Amygdala (tissue), 56 donors: ENCODE data around the gene TSPAN8.
"Not testable (repeated sequence)": the region's sequence is repeated elsewhere in the genome, so short reads cannot be mapped to it uniquely, and the experiment has no call there.

Experiments
- DNase-seq, 56 donors: peaks; one replicate each; lab custom pipeline; 2025; lab: John Stamatoyannopoulos, UW

TSPAN8 gene

GRCh38 chr12:71164568-71165197 lies 6.9 kb upstream of the TSPAN8 start:
- no peak for DNase-seq

- no peak for DNase-seq
These were observed 6.4 kb upstream of the TSPAN8 start for GRCh38 chr12:71164166-71164565.

- DNase-seq, result peak in 1 of 56 donors; percentile 0
These were observed 5.3 kb upstream of the TSPAN8 start for GRCh38 chr12:71162832-71163763.

- DNase-seq, result no peak
These were observed 3.8 kb upstream of the TSPAN8 start for GRCh38 chr12:71161591-71161990.

- no peak for DNase-seq
These were observed 2.8 kb upstream of the TSPAN8 start for GRCh38 chr12:71160585-71160984.

GRCh38 chr12:71159878-71160277 lies 2.1 kb upstream of the TSPAN8 start:
- DNase-seq, result no peak

GRCh38 chr12:71159264-71159663 lies 1.5 kb upstream of the TSPAN8 start:
- DNase-seq, result no peak

- DNase-seq, result no peak
These were observed 623 bp upstream of the TSPAN8 start for GRCh38 chr12:71158361-71158882.

GRCh38 chr12:71155225-71155624 lies 2.6 kb downstream of the TSPAN8 start:
- DNase-seq, result no peak

- DNase-seq, result no peak
These were observed 4.9 kb downstream of the TSPAN8 start for GRCh38 chr12:71152851-71153250.

GRCh38 chr12:71150041-71150440 lies 7.8 kb downstream of the TSPAN8 start:
- not testable (repeated sequence) for DNase-seq

- DNase-seq, result no peak
These were observed 13.1 kb downstream of the TSPAN8 start for GRCh38 chr12:71144682-71145081.

- no peak for DNase-seq
These were observed 14.8 kb downstream of the TSPAN8 start for GRCh38 chr12:71142956-71143355.

GRCh38 chr12:71142016-71142415 lies 15.8 kb downstream of the TSPAN8 start:
- DNase-seq, result no peak

GRCh38 chr12:71141378-71141926 lies 16.3 kb downstream of the TSPAN8 start:
- DNase-seq, result no peak

GRCh38 chr12:71139153-71139735 lies 18.6 kb downstream of the TSPAN8 start:
- DNase-seq, result no peak

GRCh38 chr12:71138011-71138410 lies 19.8 kb downstream of the TSPAN8 start:
- no peak for DNase-seq

- DNase-seq, result no peak
These were observed 22.0 kb downstream of the TSPAN8 start for GRCh38 chr12:71135812-71136176.

GRCh38 chr12:71135077-71135811 lies 22.6 kb downstream of the TSPAN8 start:
- no peak for DNase-seq

GRCh38 chr12:71134405-71134804 lies 23.4 kb downstream of the TSPAN8 start:
- DNase-seq, result no peak
